ENCODE measurements around the gene LDLRAD4. TPM values are rescaled to one million over a fixed set of nuclear protein-coding genes. Genes with fewer than 3 reads are reported as not detected.

LDLRAD4 gene
- total and polyA plus RNA-seq, 2 experiments from 2014 or later = 0.73 to 1.9 TPM

DNA sequence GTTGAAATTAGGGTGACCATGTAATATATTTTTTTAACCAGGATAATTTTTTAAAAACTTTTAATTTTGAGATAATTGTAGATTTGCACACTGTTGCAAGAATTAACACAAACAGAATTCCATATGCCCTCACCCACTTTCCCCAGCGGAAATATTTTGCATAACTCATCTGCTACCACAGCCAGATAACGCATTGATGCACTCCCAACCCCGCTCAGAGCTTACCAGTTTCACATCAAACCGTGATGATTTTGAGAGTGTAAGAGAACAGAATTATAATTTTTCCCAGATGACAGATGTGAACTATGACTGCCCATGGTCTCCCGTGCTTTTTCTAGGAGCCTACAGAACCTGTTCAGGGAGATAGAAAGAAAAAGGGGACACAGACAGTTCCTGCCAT, 35.2 kb upstream of the LDLRAD4 start (continued):
- TF ChIP-seq, protein P1, sequence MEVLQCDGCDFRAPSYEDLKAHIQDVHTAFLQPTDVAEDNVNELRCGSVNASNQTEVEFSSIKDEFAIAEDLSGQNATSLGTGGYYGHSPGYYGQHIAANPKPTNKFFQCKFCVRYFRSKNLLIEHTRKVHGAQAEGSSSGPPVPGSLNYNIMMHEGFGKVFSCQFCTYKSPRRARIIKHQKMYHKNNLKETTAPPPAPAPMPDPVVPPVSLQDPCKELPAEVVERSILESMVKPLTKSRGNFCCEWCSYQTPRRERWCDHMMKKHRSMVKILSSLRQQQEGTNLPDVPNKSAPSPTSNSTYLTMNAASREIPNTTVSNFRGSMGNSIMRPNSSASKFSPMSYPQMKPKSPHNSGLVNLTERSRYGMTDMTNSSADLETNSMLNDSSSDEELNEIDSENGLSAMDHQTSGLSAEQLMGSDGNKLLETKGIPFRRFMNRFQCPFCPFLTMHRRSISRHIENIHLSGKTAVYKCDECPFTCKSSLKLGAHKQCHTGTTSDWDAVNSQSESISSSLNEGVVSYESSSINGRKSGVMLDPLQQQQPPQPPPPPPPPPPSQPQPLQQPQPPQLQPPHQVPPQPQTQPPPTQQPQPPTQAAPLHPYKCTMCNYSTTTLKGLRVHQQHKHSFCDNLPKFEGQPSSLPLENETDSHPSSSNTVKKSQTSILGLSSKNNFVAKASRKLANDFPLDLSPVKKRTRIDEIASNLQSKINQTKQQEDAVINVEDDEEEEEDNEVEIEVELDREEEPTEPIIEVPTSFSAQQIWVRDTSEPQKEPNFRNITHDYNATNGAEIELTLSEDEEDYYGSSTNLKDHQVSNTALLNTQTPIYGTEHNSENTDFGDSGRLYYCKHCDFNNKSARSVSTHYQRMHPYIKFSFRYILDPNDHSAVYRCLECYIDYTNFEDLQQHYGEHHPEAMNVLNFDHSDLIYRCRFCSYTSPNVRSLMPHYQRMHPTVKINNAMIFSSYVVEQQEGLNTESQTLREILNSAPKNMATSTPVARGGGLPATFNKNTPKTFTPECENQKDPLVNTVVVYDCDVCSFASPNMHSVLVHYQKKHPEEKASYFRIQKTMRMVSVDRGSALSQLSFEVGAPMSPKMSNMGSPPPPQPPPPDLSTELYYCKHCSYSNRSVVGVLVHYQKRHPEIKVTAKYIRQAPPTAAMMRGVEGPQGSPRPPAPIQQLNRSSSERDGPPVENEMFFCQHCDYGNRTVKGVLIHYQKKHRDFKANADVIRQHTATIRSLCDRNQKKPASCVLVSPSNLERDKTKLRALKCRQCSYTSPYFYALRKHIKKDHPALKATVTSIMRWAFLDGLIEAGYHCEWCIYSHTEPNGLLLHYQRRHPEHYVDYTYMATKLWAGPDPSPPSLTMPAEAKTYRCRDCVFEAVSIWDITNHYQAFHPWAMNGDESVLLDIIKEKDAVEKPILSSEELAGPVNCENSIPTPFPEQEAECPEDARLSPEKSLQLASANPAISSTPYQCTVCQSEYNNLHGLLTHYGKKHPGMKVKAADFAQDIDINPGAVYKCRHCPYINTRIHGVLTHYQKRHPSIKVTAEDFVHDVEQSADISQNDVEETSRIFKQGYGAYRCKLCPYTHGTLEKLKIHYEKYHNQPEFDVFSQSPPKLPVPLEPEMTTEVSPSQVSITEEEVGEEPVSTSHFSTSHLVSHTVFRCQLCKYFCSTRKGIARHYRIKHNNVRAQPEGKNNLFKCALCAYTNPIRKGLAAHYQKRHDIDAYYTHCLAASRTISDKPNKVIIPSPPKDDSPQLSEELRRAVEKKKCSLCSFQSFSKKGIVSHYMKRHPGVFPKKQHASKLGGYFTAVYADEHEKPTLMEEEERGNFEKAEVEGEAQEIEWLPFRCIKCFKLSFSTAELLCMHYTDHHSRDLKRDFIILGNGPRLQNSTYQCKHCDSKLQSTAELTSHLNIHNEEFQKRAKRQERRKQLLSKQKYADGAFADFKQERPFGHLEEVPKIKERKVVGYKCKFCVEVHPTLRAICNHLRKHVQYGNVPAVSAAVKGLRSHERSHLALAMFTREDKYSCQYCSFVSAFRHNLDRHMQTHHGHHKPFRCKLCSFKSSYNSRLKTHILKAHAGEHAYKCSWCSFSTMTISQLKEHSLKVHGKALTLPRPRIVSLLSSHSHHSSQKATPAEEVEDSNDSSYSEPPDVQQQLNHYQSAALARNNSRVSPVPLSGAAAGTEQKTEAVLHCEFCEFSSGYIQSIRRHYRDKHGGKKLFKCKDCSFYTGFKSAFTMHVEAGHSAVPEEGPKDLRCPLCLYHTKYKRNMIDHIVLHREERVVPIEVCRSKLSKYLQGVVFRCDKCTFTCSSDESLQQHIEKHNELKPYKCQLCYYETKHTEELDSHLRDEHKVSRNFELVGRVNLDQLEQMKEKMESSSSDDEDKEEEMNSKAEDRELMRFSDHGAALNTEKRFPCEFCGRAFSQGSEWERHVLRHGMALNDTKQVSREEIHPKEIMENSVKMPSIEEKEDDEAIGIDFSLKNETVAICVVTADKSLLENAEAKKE (CRISPR knock-in tag; IDR thresholded peaks at IDR 0.05) = no peak
- TF ChIP-seq ZNF114 (CRISPR knock-in tag; IDR thresholded peaks at IDR 0.05) (no peak), NANOG (IDR thresholded peaks at IDR 0.05; ENCODE audit: borderline replicate concordance) (no peak), EZH2phosphoT487 (IDR thresholded peaks at IDR 0.05; ENCODE audit: unreplicated experiment) (no peak)

DNA sequence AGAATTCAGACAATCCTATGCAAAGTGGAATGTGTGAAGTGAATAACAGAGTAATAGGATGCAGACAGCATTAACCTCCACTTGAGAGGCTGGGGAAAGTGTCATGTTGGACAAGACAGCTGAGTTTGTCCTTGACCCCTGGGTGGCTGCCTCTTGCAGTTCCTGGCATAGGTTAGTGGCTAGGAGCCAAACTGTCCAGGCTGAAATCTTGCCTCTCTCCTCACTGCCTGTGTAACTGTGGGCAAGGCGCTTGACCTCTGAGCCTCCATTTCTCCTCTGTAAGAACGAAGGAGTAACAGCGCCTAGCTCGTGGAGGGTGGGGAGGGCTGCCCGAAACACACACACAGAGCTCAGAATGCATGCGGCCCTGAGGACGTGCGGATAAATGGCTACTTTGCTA, 34.8 kb upstream of the LDLRAD4 start:
- H3K4me3 Mint-ChIP-seq = no peak overlapping the region
- no peak for ATAC-seq
- no peaks in the 10 kb centered on the region for H3K36me3 ChIP-seq (ENCODE audit: insufficient read depth)
- TF ChIP-seq, protein P2, sequence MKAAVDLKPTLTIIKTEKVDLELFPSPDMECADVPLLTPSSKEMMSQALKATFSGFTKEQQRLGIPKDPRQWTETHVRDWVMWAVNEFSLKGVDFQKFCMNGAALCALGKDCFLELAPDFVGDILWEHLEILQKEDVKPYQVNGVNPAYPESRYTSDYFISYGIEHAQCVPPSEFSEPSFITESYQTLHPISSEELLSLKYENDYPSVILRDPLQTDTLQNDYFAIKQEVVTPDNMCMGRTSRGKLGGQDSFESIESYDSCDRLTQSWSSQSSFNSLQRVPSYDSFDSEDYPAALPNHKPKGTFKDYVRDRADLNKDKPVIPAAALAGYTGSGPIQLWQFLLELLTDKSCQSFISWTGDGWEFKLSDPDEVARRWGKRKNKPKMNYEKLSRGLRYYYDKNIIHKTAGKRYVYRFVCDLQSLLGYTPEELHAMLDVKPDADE (IDR thresholded peaks at IDR 0.05) = no peak
- TF ChIP-seq, protein P1 (CRISPR knock-in tag; IDR thresholded peaks at IDR 0.05) = no peak
- no peak for TF ChIP-seq STAT1 (IDR thresholded peaks at IDR 0.05; ENCODE audit: unreplicated experiment)
- TF ChIP-seq POLR2AphosphoS5 (IDR thresholded peaks at IDR 0.05; ENCODE audit: low read depth) = no peak

More for the DNA sequence above, 34.8 kb upstream of the LDLRAD4 start:
- peaks cover 3% of the 10 kb centered on the region for H3K27me3 Mint-ChIP-seq (ENCODE audit: insufficient read depth, low read depth, poor library complexity)
- Histone ChIP-seq H3K4me1 (ENCODE audit: insufficient read depth) (no peaks in the 10 kb centered on the region), H3K27ac (ENCODE audit: low read depth) (no peak overlapping the region), H3K27me3 (ENCODE audit: insufficient read depth) (no peaks in the 10 kb centered on the region), H3F3A (replicated peaks; ENCODE audit: low read depth) (0 out of 2 replicates have a peak, but pooled peaks cover 3% of the 10 kb centered on the region), H2AFZ (no peak overlapping the region), H3K79me2 (replicated peaks; ENCODE audit: insufficient read depth) (no peaks in the 10 kb centered on the region), H4K20me1 (replicated peaks; ENCODE audit: insufficient read depth) (no peaks in the 10 kb centered on the region), H3K9me2 (ENCODE audit: insufficient read depth) (no peaks in the 10 kb centered on the region), H3K4me2 (no peak overlapping the region), H3K4me3 (no peak overlapping the region)
- peaks cover 14% of the 10 kb centered on the region for H3K4me1 Mint-ChIP-seq
- no peak overlapping the region for H3K27ac Mint-ChIP-seq
- no peak for DNase-seq (ENCODE audit: low spot score)
- peaks cover 14% of the 10 kb centered on the region; the same call in 2 of the 3 replicates for H3K9me3 Mint-ChIP-seq
- H3K36me3 Mint-ChIP-seq (ENCODE audit: low read depth) = no peaks in the 10 kb centered on the region

Data from GM23338 (cell line).